Activated gamma-delta T cell treated with anti-CD3 and anti-CD28 coated beads, Interleukin-2, amount 50 U/mL, for 16 hours (primary cell): ENCODE data around the gene TNS3.

Experiments used
- DNase-seq: peaks from one replicate; pipeline ENCODE4 v3.0.0-alpha.2; 2020; ENCODE audit warnings: low read depth

The TNS3 gene

GRCh38 chr7:47405921-47406800 lies 175.8 kb downstream of the TNS3 start:
- DNase-seq, result no peak

GRCh38 chr7:47405286-47405904 lies 176.5 kb downstream of the TNS3 start:
- no peak for DNase-seq

GRCh38 chr7:47404010-47404409 lies 177.9 kb downstream of the TNS3 start:
- no peak for DNase-seq

- no peak for DNase-seq
Measured at GRCh38 chr7:47402941-47403866, 178.7 kb downstream of the TNS3 start.

- no peak for DNase-seq
Measured at GRCh38 chr7:47401611-47402570, 180.0 kb downstream of the TNS3 start.

GRCh38 chr7:47400741-47401206 lies 181.1 kb downstream of the TNS3 start:
- DNase-seq, result no peak

GRCh38 chr7:47400001-47400400 lies 181.9 kb downstream of the TNS3 start:
- no peak for DNase-seq

GRCh38 chr7:47394751-47395252 lies 187.1 kb downstream of the TNS3 start:
- no peak for DNase-seq

- DNase-seq, result no peak
Measured at GRCh38 chr7:47394216-47394615, 187.7 kb downstream of the TNS3 start.

- DNase-seq, result no peak
Measured at GRCh38 chr7:47393406-47393805, 188.5 kb downstream of the TNS3 start.

GRCh38 chr7:47392241-47392759 lies 189.6 kb downstream of the TNS3 start:
- no peak for DNase-seq

- no peak for DNase-seq
Measured at GRCh38 chr7:47391726-47392125, 190.2 kb downstream of the TNS3 start.

- DNase-seq, result no peak
Measured at GRCh38 chr7:47390914-47391313, 191.0 kb downstream of the TNS3 start.

GRCh38 chr7:47389923-47390630 lies 191.8 kb downstream of the TNS3 start:
- DNase-seq, result no peak

GRCh38 chr7:47389171-47389922 lies 192.6 kb downstream of the TNS3 start:
- no peak for DNase-seq

GRCh38 chr7:47387506-47387905 lies 194.4 kb downstream of the TNS3 start:
- DNase-seq, result no peak

- DNase-seq, result no peak
Measured at GRCh38 chr7:47386273-47386835, 195.6 kb downstream of the TNS3 start.

- no peak for DNase-seq
Measured at GRCh38 chr7:47385536-47386125, 196.3 kb downstream of the TNS3 start.
